MV-4-11 (cell line): ENCODE data around the gene KRT86.
"Not testable (repeated sequence)": the region's sequence is repeated elsewhere in the genome, so short reads cannot be mapped to it uniquely, and the experiment has no call there.

Experiments
- DNase-seq: peaks from one replicate; lab custom pipeline; 2025; lab: John Stamatoyannopoulos, UW

Gene KRT86

GRCh38 chr12:52291267-52291935 is 17.0 kb downstream of the KRT86 start, which contains the start of gene KRT81:
Gene KRT81, minus strand, starts transcription at chr12:52291534. Its CDS starts 69 bp downstream, at chr12:52291465.
- DNase-seq = no peak

GRCh38 chr12:52293926-52294325 is 19.5 kb downstream of the KRT86 start:
- no peak for DNase-seq

GRCh38 chr12:52294803-52295202 is 20.4 kb downstream of the KRT86 start:
- DNase-seq = no peak

- DNase-seq = peak; percentile 62
Observed at GRCh38 chr12:52295663-52296062, 21.2 kb downstream of the KRT86 start.

GRCh38 chr12:52296572-52297215 is 22.2 kb downstream of the KRT86 start:
- DNase-seq = no peak

- DNase-seq = no peak
Observed at GRCh38 chr12:52298677-52299190, 24.3 kb downstream of the KRT86 start.

GRCh38 chr12:52300796-52301691 is 26.6 kb downstream of the KRT86 start:
- no peak for DNase-seq

GRCh38 chr12:52301721-52302120 is 27.3 kb downstream of the KRT86 start:
- not testable (repeated sequence) for DNase-seq

GRCh38 chr12:52302242-52302914 is 27.9 kb downstream of the KRT86 start:
- DNase-seq = not testable (repeated sequence)

GRCh38 chr12:52304941-52305411 is 30.5 kb downstream of the KRT86 start:
- DNase-seq = not testable (repeated sequence)

GRCh38 chr12:52305921-52306705 is 31.7 kb downstream of the KRT86 start:
- DNase-seq = no peak

- no peak for DNase-seq
Observed at GRCh38 chr12:52306731-52307130, 32.3 kb downstream of the KRT86 start.

- DNase-seq = no peak
Observed at GRCh38 chr12:52307836-52308805, 33.7 kb downstream of the KRT86 start.

GRCh38 chr12:52308806-52309425 is 34.5 kb downstream of the KRT86 start:
- no peak for DNase-seq

GRCh38 chr12:52310622-52311284 is 36.3 kb downstream of the KRT86 start:
- DNase-seq = no peak

GRCh38 chr12:52311285-52311648 is 36.8 kb downstream of the KRT86 start:
- no peak for DNase-seq

GRCh38 chr12:52312086-52312485 is 37.6 kb downstream of the KRT86 start:
- no peak for DNase-seq

- no peak for DNase-seq
Observed at GRCh38 chr12:52313461-52313860, 39.0 kb downstream of the KRT86 start.

GRCh38 chr12:52313926-52314325 is 39.5 kb downstream of the KRT86 start:
- no peak for DNase-seq
